GM11168 (cell line): ENCODE data around the gene BNC2.

Source experiments
- in situ Hi-C: fragments of 300-500 bp; cut with MboI; formaldehyde crosslinking; loops from one replicate; pipeline ENCODE4 v1.12.0; 2022; ENCODE audit warnings: low sequenced_read_pairs; ENCODE audit not compliant: unreplicated experiment

The BNC2 gene

GRCh38 chr9:16363916-16364315 is 506.6 kb downstream of the BNC2 start:
- in situ Hi-C loops, result no loop called here

DNA sequence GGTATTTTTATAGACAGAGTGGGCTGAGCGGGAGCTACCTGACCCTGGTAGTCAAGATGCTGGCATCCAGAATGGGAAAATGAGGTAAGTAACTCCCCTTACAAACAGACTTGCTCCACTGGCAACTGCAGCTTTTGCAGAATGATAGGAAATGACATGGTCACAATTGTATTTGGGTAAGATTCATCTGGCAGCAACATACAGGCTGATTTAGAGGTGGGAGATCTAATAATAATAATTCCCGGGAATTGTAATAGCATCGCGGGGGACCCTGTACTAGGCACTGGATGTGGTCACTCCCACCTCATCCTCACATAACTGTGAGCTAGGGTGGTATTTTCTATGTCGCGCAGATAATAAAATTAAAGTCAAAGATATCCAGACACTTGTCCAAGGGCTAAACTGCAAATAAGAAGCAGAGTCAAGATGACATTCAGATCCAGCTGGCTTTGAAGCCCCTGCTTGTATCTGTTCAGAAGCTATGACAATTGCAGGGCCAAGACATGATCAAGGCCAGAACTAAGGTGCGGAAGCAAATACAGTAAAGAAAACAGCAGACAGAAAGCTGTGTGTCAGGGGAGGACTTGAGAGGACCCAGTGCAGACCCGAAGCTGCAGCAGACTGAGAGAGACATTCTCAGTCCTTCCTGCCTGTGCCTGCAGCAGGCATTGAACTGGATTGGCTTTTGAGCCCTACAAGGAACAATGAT is 507.2 kb downstream of the BNC2 start:
- in situ Hi-C loops, result no loop called here

DNA sequence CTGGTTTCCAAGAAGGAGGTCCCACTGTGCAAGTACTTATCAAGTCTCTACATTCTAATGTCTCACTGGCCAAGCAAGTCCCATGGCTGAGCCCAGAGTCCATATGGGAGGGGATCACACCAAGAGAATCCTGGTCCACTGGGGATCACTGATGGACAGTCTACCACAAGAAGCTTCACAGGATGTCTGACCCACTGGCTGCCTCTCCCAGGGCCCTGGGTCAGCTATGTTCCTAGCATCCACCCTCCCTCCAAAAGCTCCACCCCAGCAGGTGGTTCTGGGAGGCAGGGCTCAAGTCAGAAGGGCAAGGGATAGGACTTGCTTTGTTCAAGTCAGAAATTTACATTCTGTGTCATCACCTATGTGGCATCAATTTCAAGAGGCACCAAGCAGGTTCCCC is 508.5 kb downstream of the BNC2 start:
- in situ Hi-C loops, result no loop called here

- in situ Hi-C loops, result no loop called here
Measured at GRCh38 chr9:16361118-16361517, 509.4 kb downstream of the BNC2 start.

- in situ Hi-C loops, result no loop called here
Measured at GRCh38 chr9:16360247-16360646, 510.2 kb downstream of the BNC2 start.
